Lower lobe of right lung (tissue), 2 donors: Measurements from ENCODE around the gene ACTL8. TPM values are rescaled to one million over a fixed set of nuclear protein-coding genes. Genes with fewer than 3 reads are reported as not detected.

Experiments
- ATAC-seq, 2 donors: fragments of 200-7000 bp; cut with Tn5 transposase; one replicate each; pipeline ENCODE4 v1.9.1; 2020 to 2022; ENCODE audit warnings: mild to moderate bottlenecking in 2 of 2, moderate library complexity in 2 of 2
- DNase-seq: peaks from one replicate; pipeline ENCODE4 v3.0.0-alpha.2; 2020
- H3K27ac ChIP-seq: fragments of 200-600 bp; one replicate; pipeline ENCODE4 v1.8.0; 2022
- H3K27me3 ChIP-seq: fragments of 200-600 bp; one replicate; pipeline ENCODE4 v1.8.0; 2022; ENCODE audit warnings: low read depth
- H3K36me3 ChIP-seq: fragments of 200-600 bp; one replicate; pipeline ENCODE4 v1.8.0; 2022; ENCODE audit warnings: mild to moderate bottlenecking
- H3K4me1 ChIP-seq: fragments of 200-600 bp; one replicate; pipeline ENCODE4 v1.8.0; 2022
- H3K4me3 ChIP-seq: fragments of 200-600 bp; one replicate; pipeline ENCODE4 v1.8.0; 2022; ENCODE audit warnings: mild to moderate bottlenecking
- H3K9me3 ChIP-seq: fragments of 200-600 bp; one replicate; pipeline ENCODE4 v1.8.0; 2022
- intact Hi-C: fragments of 100-400 bp; cut with DNase I; formaldehyde crosslinking; loops from one replicate; pipeline ENCODE4 v1.11.0; 2022
- total RNA-seq: library from RNA; stranded (reverse); fragmentation: NEBNext Ultra II Directional; extraction: Animal tissue kit (Norgen Biotek cat#: 25700); gene quantifications from one replicate; pipeline ENCODE4 v1.2.1, GENCODE V29; 2021
- TF ChIP-seq, protein P1 (sequence below): fragments of 200-600 bp; IDR thresholded peaks from one replicate; pipeline ENCODE4 v1.8.0; 2022; ENCODE audit warnings: antibody characterized with exemption, mild to moderate bottlenecking
- donor health status: DM: no; HTN: yes; CAD: no; lungs with severe emphysema.

The ACTL8 gene
- total RNA-seq, 1 donor from 2014 or later: not detected

DNA sequence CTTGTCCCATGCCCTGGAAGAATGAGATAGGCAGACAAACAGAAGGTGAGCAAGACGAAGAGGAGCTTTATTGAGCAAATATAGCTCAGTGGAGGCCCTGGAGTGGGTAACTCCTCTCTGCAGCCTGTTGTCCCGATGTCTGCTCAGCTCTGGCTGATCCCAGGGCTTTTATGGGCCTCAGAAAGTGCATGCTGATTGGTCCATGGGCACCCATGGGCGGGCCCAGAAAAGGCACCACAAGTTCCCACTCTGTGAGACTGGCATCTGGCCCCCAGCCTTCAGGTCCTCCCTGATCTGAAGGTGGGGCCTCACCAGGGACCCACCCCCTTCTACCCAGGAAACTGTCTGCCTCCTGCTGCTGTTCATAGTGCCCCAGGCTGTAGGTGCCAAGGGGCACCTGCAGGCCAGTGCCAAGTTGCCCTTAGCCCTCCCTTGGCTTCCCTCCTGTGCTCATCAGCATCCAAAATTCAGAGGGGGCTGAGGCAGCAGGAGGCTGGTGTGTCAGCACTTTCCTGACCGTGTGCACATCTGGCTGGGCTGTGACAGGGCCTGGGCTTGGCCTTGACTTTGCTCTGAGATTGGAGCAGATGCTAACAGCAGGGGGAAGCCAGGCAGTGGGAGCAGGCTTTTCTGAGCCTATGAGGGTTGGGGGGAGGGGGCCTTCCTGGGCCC is 35.4 kb downstream of the ACTL8 start:
- no peaks in the 10 kb centered on the region for H3K9me3 ChIP-seq
- intact Hi-C loops: no loop called here
- no peak overlapping the region for H3K4me3 ChIP-seq
- TF ChIP-seq, protein P1, sequence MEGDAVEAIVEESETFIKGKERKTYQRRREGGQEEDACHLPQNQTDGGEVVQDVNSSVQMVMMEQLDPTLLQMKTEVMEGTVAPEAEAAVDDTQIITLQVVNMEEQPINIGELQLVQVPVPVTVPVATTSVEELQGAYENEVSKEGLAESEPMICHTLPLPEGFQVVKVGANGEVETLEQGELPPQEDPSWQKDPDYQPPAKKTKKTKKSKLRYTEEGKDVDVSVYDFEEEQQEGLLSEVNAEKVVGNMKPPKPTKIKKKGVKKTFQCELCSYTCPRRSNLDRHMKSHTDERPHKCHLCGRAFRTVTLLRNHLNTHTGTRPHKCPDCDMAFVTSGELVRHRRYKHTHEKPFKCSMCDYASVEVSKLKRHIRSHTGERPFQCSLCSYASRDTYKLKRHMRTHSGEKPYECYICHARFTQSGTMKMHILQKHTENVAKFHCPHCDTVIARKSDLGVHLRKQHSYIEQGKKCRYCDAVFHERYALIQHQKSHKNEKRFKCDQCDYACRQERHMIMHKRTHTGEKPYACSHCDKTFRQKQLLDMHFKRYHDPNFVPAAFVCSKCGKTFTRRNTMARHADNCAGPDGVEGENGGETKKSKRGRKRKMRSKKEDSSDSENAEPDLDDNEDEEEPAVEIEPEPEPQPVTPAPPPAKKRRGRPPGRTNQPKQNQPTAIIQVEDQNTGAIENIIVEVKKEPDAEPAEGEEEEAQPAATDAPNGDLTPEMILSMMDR: no peak
- DNase-seq (no peak), ATAC-seq (no peak)
- no peaks in the 10 kb centered on the region for H3K36me3 ChIP-seq
- H3K27me3 ChIP-seq: peaks cover 6% of the 10 kb centered on the region
- H3K4me1 ChIP-seq: no peaks in the 10 kb centered on the region
- no peak overlapping the region for H3K27ac ChIP-seq

DNA sequence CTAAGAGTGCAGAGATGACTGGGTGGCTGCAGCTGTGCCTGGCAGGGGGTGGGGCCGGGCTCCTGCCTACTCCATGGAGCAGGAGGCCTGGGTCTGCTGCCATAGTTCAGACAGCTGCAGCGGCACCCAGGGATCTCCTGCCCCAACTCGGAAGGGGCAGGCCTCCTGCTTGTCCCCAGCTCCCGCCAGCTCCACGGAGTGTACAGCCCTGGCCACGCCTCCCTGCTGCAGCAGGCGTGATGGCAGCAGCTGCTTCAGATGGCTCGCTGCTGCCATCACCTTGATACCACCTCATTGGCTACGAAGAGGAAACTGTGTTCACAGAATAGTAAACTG is 35.9 kb downstream of the ACTL8 start:
- Histone ChIP-seq H3K4me3 (no peak overlapping the region), H3K4me1 (no peaks in the 10 kb centered on the region), H3K27ac (no peak overlapping the region), H3K27me3 (peaks cover 10% of the 10 kb centered on the region), H3K9me3 (no peaks in the 10 kb centered on the region), H3K36me3 (no peaks in the 10 kb centered on the region)
- intact Hi-C loops: no loop called here
- TF ChIP-seq, protein P1: no peak
- ATAC-seq (no peak), DNase-seq (no peak)

DNA sequence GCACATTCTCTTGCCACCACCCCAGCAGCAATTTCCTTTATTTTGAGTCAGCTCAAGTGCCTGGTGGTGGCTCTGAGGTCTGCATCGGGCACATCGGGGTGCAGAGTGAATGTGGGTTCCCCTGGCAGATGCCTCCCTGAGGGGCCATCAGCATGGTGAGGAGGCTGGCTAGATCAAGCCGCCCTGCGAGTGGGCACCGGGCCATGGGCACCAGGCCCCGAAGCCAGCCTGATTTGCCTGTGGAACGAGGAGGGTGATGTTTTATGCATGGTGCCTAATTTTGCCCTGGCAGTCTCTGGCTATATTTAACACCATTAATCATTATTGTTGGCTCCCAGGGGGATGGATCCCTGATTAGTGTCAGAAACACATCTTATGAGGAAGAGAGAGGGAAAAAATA is 36.3 kb downstream of the ACTL8 start:
- TF ChIP-seq, protein P1: no peak
- DNase-seq (no peak), ATAC-seq (no peak)
- Histone ChIP-seq H3K4me3 (no peak overlapping the region), H3K27me3 (peaks cover 10% of the 10 kb centered on the region), H3K36me3 (no peaks in the 10 kb centered on the region), H3K4me1 (no peaks in the 10 kb centered on the region), H3K9me3 (no peaks in the 10 kb centered on the region), H3K27ac (no peak overlapping the region)
- intact Hi-C loops: no loop called here

DNA sequence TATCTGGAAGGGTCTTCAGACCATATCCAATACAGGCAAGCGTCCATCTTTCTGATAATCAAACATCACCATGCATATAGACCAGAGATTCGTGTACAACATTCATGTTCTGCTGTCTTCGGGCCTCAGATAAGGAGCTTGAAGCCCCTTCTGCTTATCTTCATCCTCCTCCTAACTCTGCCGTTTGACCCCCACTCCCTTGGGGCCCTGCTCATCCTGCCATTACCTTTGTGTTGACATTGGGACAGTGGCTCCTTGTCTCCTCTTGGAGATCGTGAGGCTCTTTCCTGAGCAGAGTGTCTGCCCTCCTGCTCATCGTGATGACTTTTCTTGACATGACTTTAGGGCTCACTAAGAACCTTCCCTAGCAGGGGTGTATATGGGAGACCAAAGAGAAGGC is 37.3 kb downstream of the ACTL8 start:
- Histone ChIP-seq H3K9me3 (no peaks in the 10 kb centered on the region), H3K27me3 (peaks cover 10% of the 10 kb centered on the region), H3K4me3 (no peak overlapping the region), H3K36me3 (no peaks in the 10 kb centered on the region), H3K27ac (no peak overlapping the region), H3K4me1 (no peaks in the 10 kb centered on the region)
- intact Hi-C loops: no loop called here
- DNase-seq (no peak), ATAC-seq (no peak)
- TF ChIP-seq, protein P1: no peak

DNA sequence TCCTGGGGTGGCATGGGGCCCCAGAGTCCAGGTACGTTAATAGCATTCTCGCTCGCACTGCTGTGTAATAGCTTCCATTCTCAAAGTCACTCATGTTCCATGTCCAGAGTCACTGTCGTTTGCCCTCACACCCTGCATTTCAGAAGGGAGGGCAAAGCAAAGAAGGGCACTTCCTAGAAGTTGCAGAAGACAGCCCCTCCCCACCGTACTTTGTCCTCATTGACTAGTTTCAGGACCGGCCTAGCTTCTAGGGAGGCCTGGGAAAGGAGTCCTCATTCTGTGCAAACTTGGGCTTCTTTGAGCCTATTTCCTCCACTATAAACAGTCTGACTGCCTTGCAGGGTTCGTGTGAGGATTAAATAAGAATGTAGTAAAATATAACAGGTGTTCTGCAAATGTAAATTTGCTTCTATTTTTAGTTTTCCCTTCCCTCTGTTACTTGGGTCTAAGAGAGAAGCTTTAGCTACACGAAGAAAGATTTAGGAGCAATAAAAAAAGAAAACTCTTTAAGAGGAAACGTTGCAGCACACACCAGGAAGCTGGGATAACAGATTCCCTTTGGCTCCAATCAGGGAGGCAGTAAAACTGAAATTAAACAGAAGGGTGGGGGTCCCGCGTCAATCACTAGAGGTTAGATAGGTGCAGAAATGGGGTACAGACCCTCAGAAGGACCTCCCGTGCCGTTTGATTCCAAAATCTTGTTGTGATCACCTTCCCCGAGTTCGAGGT is 40.1 kb downstream of the ACTL8 start:
- TF ChIP-seq, protein P1: no peak
- H3K9me3 ChIP-seq: no peaks in the 10 kb centered on the region
- no peaks in the 10 kb centered on the region for H3K36me3 ChIP-seq
- ATAC-seq: no peak
- H3K4me1 ChIP-seq: no peaks in the 10 kb centered on the region
- intact Hi-C loops: no loop called here
- peaks cover 12% of the 10 kb centered on the region for H3K27me3 ChIP-seq
- H3K27ac ChIP-seq: no peak overlapping the region
- no peak for DNase-seq
- no peak overlapping the region for H3K4me3 ChIP-seq
